Epithelial cell of esophagus (primary cell): ENCODE results near the gene LCTL.

Experiments used
- DNase-seq: peaks from one replicate; pipeline ENCODE4 v3.0.0; 2010; ENCODE audit warnings: low read depth
- H3K4me3 ChIP-seq: 2 replicates; pipeline ENCODE4 v1.5.1; 2011; ENCODE audit warnings: mild to moderate bottlenecking, low read length, control low read depth
- TF ChIP-seq, protein P1 (sequence below): IDR thresholded peaks from 2 replicates; pipeline ENCODE4 v1.5.1; 2011; ENCODE audit warnings: low read depth, mild to moderate bottlenecking, low read length, control low read depth, inconsistent platforms; ENCODE audit not compliant: insufficient read depth; ENCODE audit errors: missing control alignments

LCTL gene

DNA sequence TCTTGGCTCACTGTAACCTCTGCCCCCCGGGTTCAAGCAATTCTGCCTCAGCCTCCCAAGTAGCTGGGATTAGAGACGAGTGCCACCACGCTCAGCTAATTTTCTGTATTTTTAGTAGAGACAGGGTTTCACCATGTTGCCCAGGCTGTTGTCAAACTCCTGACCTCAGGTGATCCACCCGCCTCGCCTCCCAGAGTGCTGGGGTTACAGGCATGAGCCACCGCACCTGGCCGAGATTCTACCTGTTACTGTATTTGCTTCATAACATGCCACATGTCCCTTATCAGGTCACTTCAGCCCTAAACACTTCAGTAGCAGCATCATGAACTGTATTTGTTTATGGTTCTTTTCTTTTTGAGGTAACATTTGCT is 7.5 kb upstream of the LCTL start:
- DNase-seq = no peak

DNA sequence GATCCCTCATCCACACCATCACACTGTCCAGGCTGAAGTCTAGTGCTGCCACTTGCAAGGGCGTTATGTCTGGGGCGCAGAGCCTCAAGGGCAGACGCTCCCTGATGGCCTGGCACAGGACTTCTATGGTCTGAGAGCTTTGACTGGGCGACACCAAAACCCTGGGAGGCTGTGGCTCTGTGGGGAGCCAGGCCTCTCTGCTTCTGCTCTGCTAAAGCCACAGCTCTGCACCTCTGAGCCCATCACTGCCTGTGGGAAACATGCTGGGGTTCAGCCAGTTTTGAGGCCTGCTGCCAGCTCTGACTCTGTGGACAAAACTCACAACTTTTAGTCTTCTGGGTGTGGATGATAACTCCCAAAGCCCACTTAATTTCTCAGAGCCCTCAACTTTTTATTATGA is 6.3 kb upstream of the LCTL start:
- no peak for DNase-seq
- TF ChIP-seq, protein P1, sequence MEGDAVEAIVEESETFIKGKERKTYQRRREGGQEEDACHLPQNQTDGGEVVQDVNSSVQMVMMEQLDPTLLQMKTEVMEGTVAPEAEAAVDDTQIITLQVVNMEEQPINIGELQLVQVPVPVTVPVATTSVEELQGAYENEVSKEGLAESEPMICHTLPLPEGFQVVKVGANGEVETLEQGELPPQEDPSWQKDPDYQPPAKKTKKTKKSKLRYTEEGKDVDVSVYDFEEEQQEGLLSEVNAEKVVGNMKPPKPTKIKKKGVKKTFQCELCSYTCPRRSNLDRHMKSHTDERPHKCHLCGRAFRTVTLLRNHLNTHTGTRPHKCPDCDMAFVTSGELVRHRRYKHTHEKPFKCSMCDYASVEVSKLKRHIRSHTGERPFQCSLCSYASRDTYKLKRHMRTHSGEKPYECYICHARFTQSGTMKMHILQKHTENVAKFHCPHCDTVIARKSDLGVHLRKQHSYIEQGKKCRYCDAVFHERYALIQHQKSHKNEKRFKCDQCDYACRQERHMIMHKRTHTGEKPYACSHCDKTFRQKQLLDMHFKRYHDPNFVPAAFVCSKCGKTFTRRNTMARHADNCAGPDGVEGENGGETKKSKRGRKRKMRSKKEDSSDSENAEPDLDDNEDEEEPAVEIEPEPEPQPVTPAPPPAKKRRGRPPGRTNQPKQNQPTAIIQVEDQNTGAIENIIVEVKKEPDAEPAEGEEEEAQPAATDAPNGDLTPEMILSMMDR = no peak
- H3K4me3 ChIP-seq = no peak overlapping the region

More for the DNA sequence above, 7.5 kb upstream of the LCTL start:
- no peak overlapping the region for H3K4me3 ChIP-seq
- TF ChIP-seq, protein P1 = no peak

DNA sequence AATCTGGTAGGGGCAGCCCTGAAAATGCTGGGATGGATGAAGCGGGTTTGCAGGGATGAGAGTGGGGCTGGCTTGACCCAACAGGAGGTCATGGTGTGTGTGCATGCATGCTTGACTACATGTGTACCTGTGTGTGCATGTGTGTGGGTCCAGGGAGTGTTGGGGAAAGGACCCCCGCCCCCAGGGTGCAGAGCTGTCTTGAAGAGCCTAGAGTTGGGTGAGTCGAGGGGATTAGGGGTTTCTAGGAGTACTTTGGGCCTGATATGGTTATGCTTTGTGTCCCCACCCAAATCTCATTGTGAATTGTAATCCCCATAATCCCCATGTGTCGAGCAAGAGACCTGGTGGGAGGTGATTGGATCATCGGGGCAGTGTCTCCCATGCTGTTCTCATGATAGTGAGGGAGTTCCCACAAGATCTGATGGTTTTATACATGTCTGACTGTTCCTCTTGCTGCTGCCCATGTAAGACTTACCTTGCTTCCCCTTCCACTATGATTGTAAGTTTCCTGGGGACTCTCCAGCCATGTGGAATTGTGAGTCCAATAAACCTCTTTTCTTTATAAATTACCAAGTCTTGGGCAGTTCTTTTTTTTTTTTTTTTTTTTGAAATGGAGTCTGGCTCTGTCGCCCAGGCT is 5.2 kb upstream of the LCTL start:
- H3K4me3 ChIP-seq = no peak overlapping the region
- DNase-seq = no peak
- TF ChIP-seq, protein P1 = no peak

GRCh38 chr15:66570327-66570726 is 4.5 kb upstream of the LCTL start:
- H3K4me3 ChIP-seq = no peak overlapping the region
- TF ChIP-seq, protein P1 = no peak
- DNase-seq = no peak

DNA sequence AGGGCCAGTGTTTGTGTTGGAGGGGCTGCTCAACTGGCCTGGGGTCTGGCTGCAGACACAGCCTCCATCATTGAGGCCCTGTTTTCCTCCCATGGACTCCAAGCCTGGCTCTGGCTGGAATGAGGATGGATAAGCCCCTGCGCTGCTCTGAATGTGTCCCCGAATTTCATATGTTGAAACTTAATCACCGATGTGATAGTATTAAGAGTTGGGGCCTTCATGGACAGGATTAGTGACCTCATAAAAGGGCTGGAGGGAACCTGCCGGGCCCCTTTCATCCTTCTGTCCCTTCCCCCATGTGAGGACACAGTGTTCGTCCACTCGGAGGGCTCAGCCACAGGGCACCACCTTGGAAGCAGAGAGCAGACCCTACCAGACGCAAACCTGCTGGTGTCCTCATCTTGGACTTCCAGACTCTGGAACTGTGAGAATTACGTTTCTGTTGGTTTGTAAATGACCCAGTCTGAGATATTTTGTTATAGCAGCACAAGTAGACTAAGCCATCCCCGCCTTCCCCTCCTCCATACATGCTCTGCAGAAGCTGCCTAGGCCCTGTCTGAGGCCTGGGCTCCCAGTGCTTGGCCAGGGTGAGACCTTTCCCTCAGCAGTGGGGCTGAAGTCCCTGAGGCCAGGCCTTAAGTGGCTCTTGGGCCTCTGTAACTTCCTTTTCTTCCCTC is 3.8 kb upstream of the LCTL start:
- no peak for DNase-seq
- TF ChIP-seq, protein P1 = no peak
- no peak overlapping the region for H3K4me3 ChIP-seq

DNA sequence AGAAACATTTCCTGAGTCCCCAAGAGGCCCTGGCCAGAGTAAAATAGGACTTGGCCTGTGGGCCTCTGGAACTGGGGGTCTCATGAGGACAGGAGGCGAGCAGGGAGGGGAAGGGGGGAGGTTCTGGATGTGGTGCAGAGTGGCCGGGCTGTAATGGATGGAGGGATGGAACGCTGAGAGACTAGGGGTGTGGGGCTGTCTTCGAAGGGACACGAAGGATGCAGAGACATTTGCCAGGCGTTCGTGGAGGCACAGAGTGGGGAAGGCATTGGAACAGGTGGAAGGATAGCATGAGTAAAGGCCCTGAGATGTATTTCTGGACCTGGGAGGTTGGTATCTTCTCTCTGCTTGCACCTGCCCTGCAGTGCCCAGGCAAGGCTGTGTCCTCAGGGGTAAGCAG is 2.1 kb upstream of the LCTL start:
- no peak overlapping the region for H3K4me3 ChIP-seq
- TF ChIP-seq, protein P1 = no peak
- no peak for DNase-seq
